HCT116 (cell line): ENCODE measurements around the gene SH2B3.

Experiments
- EZH2 ChIP-seq: fragments of 200-600 bp; sonication (generic); IDR thresholded peaks from 2 replicates; pipeline ENCODE4 v1.6.1; 2017; ENCODE audit warnings: antibody characterized with exemption, mixed run types
- SRF ChIP-seq: IDR thresholded peaks from 2 replicates; pipeline ENCODE4 v1.6.1; 2012; ENCODE audit warnings: low read depth
- ZNF274 ChIP-seq: fragments of 200-500 bp; sonication (Bioruptor generic); IDR thresholded peaks from 2 replicates; pipeline ENCODE4 v1.6.1; 2014; ENCODE audit warnings: mild to moderate bottlenecking, low read depth, low read length, inconsistent platforms
- TF ChIP-seq, protein P1 (sequence below), 3 experiments: fragments of 200-600 bp in 1 of 3; sonication (generic) in 1 of 3; IDR thresholded peaks in 2 of 3; conservative IDR thresholded peaks in 1 of 3; 2 replicates each; pipeline ENCODE4 v1.5.1; 2012 to 2017; ENCODE audit warnings: low read depth in 2 of 3, low read length in 2 of 3, antibody characterized with exemption in 1 of 3, borderline replicate concordance in 1 of 3, control low read depth in 1 of 3, mild to moderate bottlenecking in 1 of 3, mixed read lengths in 1 of 3, mixed run types in 1 of 3, moderate library complexity in 1 of 3; ENCODE audit not compliant: insufficient read depth in 1 of 3

DNA sequence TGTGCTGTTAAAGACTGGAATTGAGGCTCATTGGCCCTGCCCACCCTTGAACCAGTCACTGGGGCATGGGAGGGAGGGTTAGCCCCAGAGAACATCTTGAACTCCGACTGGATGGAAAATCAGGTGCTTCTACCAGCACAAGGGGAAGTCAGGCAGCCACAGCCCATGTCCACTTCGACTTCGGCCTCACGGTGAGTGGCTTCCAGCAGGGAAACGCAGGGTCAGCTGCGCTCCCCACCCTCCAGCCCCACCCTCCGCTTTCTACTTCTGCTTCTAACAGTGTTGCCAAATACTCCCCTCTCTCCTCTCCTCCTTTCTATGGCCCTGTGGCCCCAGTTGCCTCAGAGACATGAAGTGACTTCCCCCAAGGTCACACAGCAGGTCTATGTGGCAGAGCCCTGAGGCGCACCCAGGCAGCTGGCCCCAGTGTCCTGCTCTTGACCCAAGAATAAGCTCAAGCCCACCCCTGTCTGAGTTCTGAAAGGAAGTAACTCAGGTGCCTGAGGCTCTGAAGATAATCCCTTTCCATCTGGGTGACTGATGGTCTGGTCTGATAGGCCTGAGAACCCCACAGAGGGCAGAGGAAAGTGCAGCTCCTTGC, 11.9 kb upstream of the SH2B3 start:
- no peak for TF ChIP-seq ZNF274
- TF ChIP-seq SRF, result no peak
- TF ChIP-seq, protein P1, sequence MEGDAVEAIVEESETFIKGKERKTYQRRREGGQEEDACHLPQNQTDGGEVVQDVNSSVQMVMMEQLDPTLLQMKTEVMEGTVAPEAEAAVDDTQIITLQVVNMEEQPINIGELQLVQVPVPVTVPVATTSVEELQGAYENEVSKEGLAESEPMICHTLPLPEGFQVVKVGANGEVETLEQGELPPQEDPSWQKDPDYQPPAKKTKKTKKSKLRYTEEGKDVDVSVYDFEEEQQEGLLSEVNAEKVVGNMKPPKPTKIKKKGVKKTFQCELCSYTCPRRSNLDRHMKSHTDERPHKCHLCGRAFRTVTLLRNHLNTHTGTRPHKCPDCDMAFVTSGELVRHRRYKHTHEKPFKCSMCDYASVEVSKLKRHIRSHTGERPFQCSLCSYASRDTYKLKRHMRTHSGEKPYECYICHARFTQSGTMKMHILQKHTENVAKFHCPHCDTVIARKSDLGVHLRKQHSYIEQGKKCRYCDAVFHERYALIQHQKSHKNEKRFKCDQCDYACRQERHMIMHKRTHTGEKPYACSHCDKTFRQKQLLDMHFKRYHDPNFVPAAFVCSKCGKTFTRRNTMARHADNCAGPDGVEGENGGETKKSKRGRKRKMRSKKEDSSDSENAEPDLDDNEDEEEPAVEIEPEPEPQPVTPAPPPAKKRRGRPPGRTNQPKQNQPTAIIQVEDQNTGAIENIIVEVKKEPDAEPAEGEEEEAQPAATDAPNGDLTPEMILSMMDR (IDR thresholded peaks at IDR 0.05 in 2 of 3, conservative IDR thresholded peaks at IDR 0.05 in 1 of 3; ENCODE audit: borderline replicate concordance in 1 of 3, insufficient read depth in 1 of 3, low read depth in 2 of 3, low read length in 2 of 3), result no peak
- TF ChIP-seq EZH2, result no peak
